Neuronal stem cell (in vitro differentiated cells): ENCODE data around the gene OLA1.
"Not testable (repeated sequence)": the region's sequence is repeated elsewhere in the genome, so short reads cannot be mapped to it uniquely, and the experiment has no call there.

Source experiments
- DNase-seq: peaks from one replicate; pipeline ENCODE4 v3.0.0-alpha.2; 2013; ENCODE audit warnings: low spot score
- H2AFZ ChIP-seq: one replicate; pipeline ENCODE4 v1.6.1; 2013; ENCODE audit warnings: mild to moderate bottlenecking, low read length, inconsistent platforms
- H2AK5ac ChIP-seq: 2 replicates; pipeline ENCODE4 v1.6.1; 2013; ENCODE audit warnings: low read depth, mild to moderate bottlenecking, inconsistent platforms, low read length, moderate library complexity, mixed read lengths
- H2BK120ac ChIP-seq: 2 replicates; pipeline ENCODE4 v1.6.1; 2013; ENCODE audit warnings: low read depth, mild to moderate bottlenecking, inconsistent platforms, low read length, moderate library complexity, mixed read lengths
- H2BK12ac ChIP-seq: one replicate; pipeline ENCODE4 v1.6.1; 2013; ENCODE audit warnings: low read length, inconsistent platforms
- H2BK15ac ChIP-seq: 2 replicates; pipeline ENCODE4 v1.6.1; 2013; ENCODE audit warnings: mild to moderate bottlenecking, low read length, inconsistent platforms, mixed read lengths
- H2BK5ac ChIP-seq: one replicate; pipeline ENCODE4 v1.6.1; 2013; ENCODE audit warnings: inconsistent platforms, mild to moderate bottlenecking, low read length, moderate library complexity
- H3K14ac ChIP-seq: one replicate; pipeline ENCODE4 v1.6.1; 2013; ENCODE audit warnings: low read length, inconsistent platforms
- H3K18ac ChIP-seq: 2 replicates; pipeline ENCODE4 v1.6.1; 2013; ENCODE audit warnings: low read length, inconsistent platforms
- H3K23ac ChIP-seq: 2 replicates; pipeline ENCODE4 v1.6.1; 2013; ENCODE audit warnings: low read depth, mild to moderate bottlenecking, mixed read lengths, low read length, inconsistent platforms; ENCODE audit not compliant: poor library complexity
- H3K27ac ChIP-seq: replicated peaks from 3 replicates; pipeline ENCODE4 v1.5.1; 2013; ENCODE audit warnings: low read length, inconsistent platforms
- H3K27me3 ChIP-seq, 3 experiments: 2 replicates each; pipeline ENCODE4 v1.6.1; 2013; ENCODE audit warnings: low read length in 3 of 3, mild to moderate bottlenecking in 2 of 3, inconsistent platforms in 1 of 3, low read depth in 1 of 3, mixed read lengths in 1 of 3, moderate library complexity in 1 of 3; ENCODE audit not compliant: control insufficient read depth in 3 of 3, insufficient read depth in 3 of 3
- H3K36me3 ChIP-seq, 2 donors: replicated peaks in 1 of 2; 2 replicates each; pipeline ENCODE4 v1.6.1; 2013; ENCODE audit warnings: low read length in 2 of 2; ENCODE audit not compliant: control insufficient read depth in 2 of 2, insufficient read depth in 2 of 2
- H3K4ac ChIP-seq: 2 replicates; pipeline ENCODE4 v1.6.1; 2013; ENCODE audit warnings: inconsistent platforms, mild to moderate bottlenecking, low read length, moderate library complexity
- H3K4me1 ChIP-seq, 2 donors: 1 replicate in 1 of 2; 2 replicates in 1 of 2; pipeline ENCODE4 v1.6.1; 2013; ENCODE audit warnings: low read length in 2 of 2, low read depth in 1 of 2; ENCODE audit not compliant: control insufficient read depth in 2 of 2, insufficient read depth in 1 of 2
- H3K4me2 ChIP-seq: one replicate; pipeline ENCODE4 v1.6.1; 2013; ENCODE audit warnings: mild to moderate bottlenecking, low read length, inconsistent platforms; ENCODE audit not compliant: insufficient read depth, poor library complexity, severe bottlenecking
- H3K4me3 ChIP-seq, 2 donors: 2 replicates each; pipeline ENCODE4 v1.5.1; 2013; ENCODE audit warnings: low read length in 2 of 2, mild to moderate bottlenecking in 2 of 2, inconsistent platforms in 1 of 2, moderate library complexity in 1 of 2
- H3K79me1 ChIP-seq: one replicate; pipeline ENCODE4 v1.6.1; 2013; ENCODE audit warnings: low read depth, mild to moderate bottlenecking, inconsistent platforms, low read length, moderate library complexity
- H3K9ac ChIP-seq: one replicate; pipeline ENCODE4 v1.6.1; 2013; ENCODE audit warnings: mild to moderate bottlenecking, low read depth, low read length, inconsistent platforms; ENCODE audit not compliant: poor library complexity
- H3K9me3 ChIP-seq, 2 donors: replicated peaks in 1 of 2; 2 replicates each; pipeline versions ENCODE3 to v1.6.1; 2013; ENCODE audit warnings: low read length in 2 of 2, mild to moderate bottlenecking in 2 of 2, inconsistent platforms in 1 of 2, low read depth in 1 of 2, mixed read lengths in 1 of 2, moderate library complexity in 1 of 2; ENCODE audit not compliant: control insufficient read depth in 2 of 2, insufficient read depth in 1 of 2
- H4K8ac ChIP-seq: one replicate; pipeline ENCODE4 v1.6.1; 2013; ENCODE audit warnings: low read depth, mild to moderate bottlenecking, inconsistent platforms, low read length, moderate library complexity
- H4K91ac ChIP-seq: one replicate; pipeline ENCODE4 v1.6.1; 2013; ENCODE audit warnings: low read length, low read depth, mild to moderate bottlenecking, inconsistent platforms; ENCODE audit not compliant: poor library complexity
- WGBS, 2 donors: extraction: QIAGEN DNeasy Blood & Tissue Kit; methylation state at CpG; one replicate each; pipeline ENCODE4 v1.1.7; 2013; ENCODE audit warnings: missing lambda C conversion rate in 2 of 2, mixed read lengths in 1 of 2; ENCODE audit not compliant: insufficient read length in 2 of 2, insufficient replicate concordance in 1 of 2; ENCODE audit errors: extremely low coverage in 2 of 2; 5-methylcytosine and 5-hydroxymethylcytosine counted together

OLA1 gene

GRCh38 chr2:174281736-174282135 is 33.4 kb upstream of the OLA1 start:
- H2BK120ac ChIP-seq, result no peak overlapping the region
- H3K4me2 ChIP-seq, result no peak overlapping the region
- no peak overlapping the region for H2AK5ac ChIP-seq
- H3K27ac ChIP-seq, result no peak overlapping the region
- H3K14ac ChIP-seq, result no peak overlapping the region
- no peak for DNase-seq
- no peak overlapping the region for H4K8ac ChIP-seq
- H3K4me3 ChIP-seq, result no peak overlapping the region
- H2BK12ac ChIP-seq, result no peak overlapping the region
- H2BK5ac ChIP-seq, result no peak overlapping the region
- H3K23ac ChIP-seq, result no peak overlapping the region
- no peak overlapping the region for H2BK15ac ChIP-seq
- H3K79me1 ChIP-seq, result peaks cover 2% of the 10 kb centered on the region
- no peak overlapping the region for H4K91ac ChIP-seq
- H3K4me1 ChIP-seq, result peaks cover 0 to 4% of the 10 kb centered on the region in 2 donors
- peaks cover 0 to 3% of the 10 kb centered on the region in 2 donors for H3K9me3 ChIP-seq
- H3K9ac ChIP-seq, result no peak overlapping the region
- no peak overlapping the region for H3K4ac ChIP-seq
- no peaks in the 10 kb centered on the region for H3K27me3 ChIP-seq
- no peak overlapping the region for H2AFZ ChIP-seq
- H3K36me3 ChIP-seq, result no peaks in the 10 kb centered on the region
- no CpG with 5 or more reads among the region's 1 CpG for WGBS, 2 donors
- no peak overlapping the region for H3K18ac ChIP-seq

- Histone ChIP-seq H4K91ac (no peak overlapping the region), H3K9ac (no peak overlapping the region), H2BK12ac (no peak overlapping the region), H3K4me2 (no peak overlapping the region), H3K14ac (no peak overlapping the region), H2BK15ac (no peak overlapping the region), H3K79me1 (peaks cover 2% of the 10 kb centered on the region), H3K23ac (no peak overlapping the region), H3K36me3 (no peaks in the 10 kb centered on the region), H3K18ac (no peak overlapping the region), H3K27ac (no peak overlapping the region), H2AK5ac (no peak overlapping the region), H3K4me3 (no peak overlapping the region), H2BK5ac (no peak overlapping the region), H3K4me1 (no peaks in the 10 kb centered on the region), H3K9me3 (peaks cover 0 to 3% of the 10 kb centered on the region in 2 donors), H3K4ac (no peak overlapping the region), H2BK120ac (no peak overlapping the region), H3K27me3 (no peaks in the 10 kb centered on the region), H4K8ac (no peak overlapping the region), H2AFZ (no peak overlapping the region)
- no peak for DNase-seq
- no CpG with 5 or more reads among the region's 3 CpGs for WGBS, 2 donors
Measured at GRCh38 chr2:174280596-174280995, 32.3 kb upstream of the OLA1 start.

GRCh38 chr2:174270263-174270662 is 21.9 kb upstream of the OLA1 start:
- not testable (repeated sequence) for H3K4me3 ChIP-seq, H3K23ac ChIP-seq, H2AFZ ChIP-seq, H3K4me2 ChIP-seq, H3K14ac ChIP-seq, H3K36me3 ChIP-seq, H2BK12ac ChIP-seq, H3K27me3 ChIP-seq, H3K18ac ChIP-seq, DNase-seq, H3K27ac ChIP-seq, H3K79me1 ChIP-seq, H3K4ac ChIP-seq, H4K91ac ChIP-seq, H3K4me1 ChIP-seq, H2BK15ac ChIP-seq, H2BK5ac ChIP-seq, H3K9me3 ChIP-seq, H4K8ac ChIP-seq, H3K9ac ChIP-seq, H2BK120ac ChIP-seq, H2AK5ac ChIP-seq
- WGBS, 2 donors, result no CpG with 5 or more reads among the region's 6 CpGs

GRCh38 chr2:174266288-174266687 is 18.0 kb upstream of the OLA1 start:
- H2BK12ac ChIP-seq, result no peak overlapping the region
- no peak overlapping the region for H3K23ac ChIP-seq
- H3K14ac ChIP-seq, result no peak overlapping the region
- peaks cover 0 to 5% (median 0%) of the 10 kb centered on the region in 3 experiments for H3K27me3 ChIP-seq
- H2BK15ac ChIP-seq, result no peak overlapping the region
- H4K8ac ChIP-seq, result no peak overlapping the region
- no peak overlapping the region for H2AFZ ChIP-seq
- no peak overlapping the region for H2AK5ac ChIP-seq
- no peak overlapping the region for H4K91ac ChIP-seq
- no peak overlapping the region for H3K27ac ChIP-seq
- H3K79me1 ChIP-seq, result no peaks in the 10 kb centered on the region
- no peak overlapping the region for H3K4me2 ChIP-seq
- H3K9me3 ChIP-seq, result no peaks in the 10 kb centered on the region
- no peaks in the 10 kb centered on the region for H3K36me3 ChIP-seq
- no peak overlapping the region for H3K9ac ChIP-seq
- H2BK5ac ChIP-seq, result no peak overlapping the region
- no peak overlapping the region for H3K18ac ChIP-seq
- DNase-seq, result no peak
- no peak overlapping the region for H3K4ac ChIP-seq
- H3K4me3 ChIP-seq, result no peak overlapping the region
- WGBS, 2 donors, result no CpG with 5 or more reads among the region's 5 CpGs
- H3K4me1 ChIP-seq, result peaks cover 0 to 2% of the 10 kb centered on the region in 2 donors
- no peak overlapping the region for H2BK120ac ChIP-seq
